Renal cortical epithelial cell (primary cell): ENCODE results near the gene TMEM63B. TPM values are rescaled to one million over a fixed set of nuclear protein-coding genes. Genes with fewer than 3 reads are reported as not detected.
"Not testable (repeated sequence)": the region's sequence is repeated elsewhere in the genome, so short reads cannot be mapped to it uniquely, and the experiment has no call there.

Experiments used
- DNase-seq: peaks from one replicate; pipeline ENCODE4 v3.0.0-alpha.2; 2011; ENCODE audit warnings: low read depth
- total RNA-seq: library from RNA; depleted of rRNA; stranded (reverse); fragments of >200 nt; gene quantifications from 2 replicates; pipeline ENCODE4 v1.2.3, GENCODE V29; 2014

Gene TMEM63B
- total RNA-seq, 1 donor from 2014 or later, result 112 TPM

- no peak for DNase-seq
These were observed 66.1 kb downstream of the TMEM63B start for GRCh38 chr6:44193307-44193910.

GRCh38 chr6:44194326-44194725 is 67.0 kb downstream of the TMEM63B start:
- no peak for DNase-seq

- not testable (repeated sequence) for DNase-seq
These were observed 69.0 kb downstream of the TMEM63B start for GRCh38 chr6:44196351-44196750.

GRCh38 chr6:44198684-44199083 is 71.3 kb downstream of the TMEM63B start:
- DNase-seq, result no peak

GRCh38 chr6:44199883-44200282 is 72.5 kb downstream of the TMEM63B start:
- no peak for DNase-seq

GRCh38 chr6:44201200-44201599 is 73.8 kb downstream of the TMEM63B start:
- no peak for DNase-seq

GRCh38 chr6:44201638-44202303 is 74.4 kb downstream of the TMEM63B start:
- no peak for DNase-seq

GRCh38 chr6:44202332-44202971 is 75.1 kb downstream of the TMEM63B start:
- no peak for DNase-seq

GRCh38 chr6:44202972-44203750 is 75.8 kb downstream of the TMEM63B start:
- peak; percentile 19 for DNase-seq

- no peak for DNase-seq
These were observed 76.6 kb downstream of the TMEM63B start for GRCh38 chr6:44203955-44204354.

Other genes starting within 250 kb of the TMEM63B start
- gene MRPL14, start 102 bp upstream of the TMEM63B start, total RNA-seq, result 44.9 and 167 TPM in 2 replicates
- not detected in 2 replicates for gene CAPN11, start 31.3 kb downstream of the TMEM63B start, total RNA-seq
- gene MYMX, start 89.4 kb downstream of the TMEM63B start, total RNA-seq, result not detected in 2 replicates
- 15.1 and 15.3 TPM in 2 replicates for gene SLC29A1, start 96.0 kb downstream of the TMEM63B start, total RNA-seq
- gene HSP90AB1, start 119.5 kb downstream of the TMEM63B start, total RNA-seq, result 759 and 823 TPM in 2 replicates
- 64.3 and 103 TPM in 2 replicates for gene SLC35B2, start 130.0 kb downstream of the TMEM63B start, total RNA-seq
- gene NFKBIE, start 138.0 kb downstream of the TMEM63B start, total RNA-seq, result 17.6 and 28.1 TPM in 2 replicates
- gene TMEM151B, start 142.9 kb downstream of the TMEM63B start, total RNA-seq, result not detected in 2 replicates
- 8.2 and 15.5 TPM in 2 replicates for gene AARS2, start 185.8 kb downstream of the TMEM63B start, total RNA-seq
- gene SPATS1, start 215.1 kb downstream of the TMEM63B start, total RNA-seq, result not detected in 2 replicates